Measurements from ENCODE around the gene CFAP90. TPM values are rescaled to one million over a fixed set of nuclear protein-coding genes. Genes with fewer than 3 reads are reported as not detected.

Gene CFAP90
- total RNA-seq, 1 experiment from 2014 or later, result not detected

DNA sequence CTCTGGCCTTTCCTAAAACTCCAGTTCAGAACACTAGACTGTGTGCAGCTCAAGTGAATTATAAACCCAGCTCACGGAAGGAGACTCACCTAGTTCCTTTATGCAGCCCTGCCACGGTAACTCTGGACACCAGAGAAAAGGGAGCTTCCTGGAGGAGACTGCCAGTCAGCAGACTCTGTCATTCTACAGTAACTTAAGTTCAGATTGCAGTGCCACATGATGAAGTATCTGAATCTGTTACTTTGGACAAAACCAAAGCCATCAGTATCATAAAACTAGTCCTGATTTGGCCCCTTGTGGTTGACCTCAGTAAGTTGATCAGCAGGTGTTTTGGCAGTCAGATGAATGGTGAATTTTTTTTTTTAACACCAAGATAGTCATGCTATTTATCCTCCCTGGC is 20.7 kb upstream of the CFAP90 start:
- Histone ChIP-seq H3K4me1 (ENCODE audit: control insufficient read depth in 1 of 2, insufficient read depth in 2 of 2, low read length in 2 of 2) (peaks cover 7 to 18% of the 10 kb centered on the region in 2 experiments; a peak in 3 of 4 replicates), H3K79me2 (ENCODE audit: insufficient read depth, low read length) (peaks cover 97% of the 10 kb centered on the region), H4K20me1 (ENCODE audit: insufficient read depth) (peaks cover 22% of the 10 kb centered on the region; the same call in 1 of the 2 replicates), H3K9me3 (ENCODE audit: control insufficient read depth in 1 of 2, insufficient read depth in 1 of 2, low read depth in 1 of 2, low read length in 2 of 2) (no peaks in the 10 kb centered on the region), H3K4me2 (ENCODE audit: low read length) (no peak overlapping the region), H3K4me3 (replicated peaks in 1 of 2; ENCODE audit: low read depth in 1 of 2, low read length in 2 of 2) (no peak overlapping the region), H3K9ac (ENCODE audit: low read length) (no peak overlapping the region), H2AFZ (ENCODE audit: low read depth, low read length, poor library complexity, severe bottlenecking) (no peak overlapping the region), H3K9me2 (ENCODE audit: insufficient read depth) (no peaks in the 10 kb centered on the region), H3K27me3 (ENCODE audit: insufficient read depth, low read length) (no peaks in the 10 kb centered on the region), H3K27ac (ENCODE audit: low read depth, low read length) (no peak overlapping the region), H3K36me3 (ENCODE audit: control insufficient read depth in 1 of 2, insufficient read depth in 2 of 2, low read length in 2 of 2) (peaks cover 16 to 45% of the 10 kb centered on the region in 2 experiments)
- CTCF ChIA-PET, result interaction anchor here (1.0 kb wide), 1 partner anchor 9 kb away, joined by 3 read pairs; no protein-coding TSS in a partner anchor
- no peak for DNase-seq (ENCODE audit: low read depth, low spot score)
- TF ChIP-seq CEBPB (IDR thresholded peaks at IDR 0.05; ENCODE audit: low read depth) (no peak), POLR2AphosphoS5 (IDR thresholded peaks at IDR 0.05; ENCODE audit: low read depth, low read length) (no peak), JUND (IDR thresholded peaks at IDR 0.05) (no peak), ZNF274 (IDR thresholded peaks at IDR 0.05; ENCODE audit: low read depth, low read length) (no peak), RAD21 (IDR thresholded peaks at IDR 0.05; ENCODE audit: low read depth) (no peak), TCF7L2 (IDR thresholded peaks at IDR 0.05; ENCODE audit: borderline replicate concordance, extremely low read depth, insufficient read depth, insufficient read length) (no peak), ZFX (IDR thresholded peaks at IDR 0.05) (no peak), POLR2A (IDR thresholded peaks at IDR 0.05; ENCODE audit: borderline replicate concordance, extremely low read depth, insufficient read depth, insufficient read length) (no peak), FOSL1 (IDR thresholded peaks at IDR 0.05; ENCODE audit: low read depth) (no peak), CBX3 (IDR thresholded peaks at IDR 0.05; ENCODE audit: low read depth) (no peak), EZH2phosphoT487 (IDR thresholded peaks at IDR 0.05; ENCODE audit: borderline replicate concordance) (no peak), EZH2 (IDR thresholded peaks at IDR 0.05) (no peak), SIN3A (IDR thresholded peaks at IDR 0.05; ENCODE audit: low read depth) (no peak)
- TF ChIP-seq, protein P1, sequence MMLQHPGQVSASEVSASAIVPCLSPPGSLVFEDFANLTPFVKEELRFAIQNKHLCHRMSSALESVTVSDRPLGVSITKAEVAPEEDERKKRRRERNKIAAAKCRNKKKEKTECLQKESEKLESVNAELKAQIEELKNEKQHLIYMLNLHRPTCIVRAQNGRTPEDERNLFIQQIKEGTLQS (IDR thresholded peaks at IDR 0.05), result no peak
- TF ChIP-seq, protein P2, sequence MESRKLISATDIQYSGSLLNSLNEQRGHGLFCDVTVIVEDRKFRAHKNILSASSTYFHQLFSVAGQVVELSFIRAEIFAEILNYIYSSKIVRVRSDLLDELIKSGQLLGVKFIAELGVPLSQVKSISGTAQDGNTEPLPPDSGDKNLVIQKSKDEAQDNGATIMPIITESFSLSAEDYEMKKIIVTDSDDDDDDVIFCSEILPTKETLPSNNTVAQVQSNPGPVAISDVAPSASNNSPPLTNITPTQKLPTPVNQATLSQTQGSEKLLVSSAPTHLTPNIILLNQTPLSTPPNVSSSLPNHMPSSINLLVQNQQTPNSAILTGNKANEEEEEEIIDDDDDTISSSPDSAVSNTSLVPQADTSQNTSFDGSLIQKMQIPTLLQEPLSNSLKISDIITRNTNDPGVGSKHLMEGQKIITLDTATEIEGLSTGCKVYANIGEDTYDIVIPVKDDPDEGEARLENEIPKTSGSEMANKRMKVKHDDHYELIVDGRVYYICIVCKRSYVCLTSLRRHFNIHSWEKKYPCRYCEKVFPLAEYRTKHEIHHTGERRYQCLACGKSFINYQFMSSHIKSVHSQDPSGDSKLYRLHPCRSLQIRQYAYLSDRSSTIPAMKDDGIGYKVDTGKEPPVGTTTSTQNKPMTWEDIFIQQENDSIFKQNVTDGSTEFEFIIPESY (IDR thresholded peaks at IDR 0.05; ENCODE audit: extremely low read depth, insufficient replicate concordance, low read length), result no peak
- TF ChIP-seq, protein P3, sequence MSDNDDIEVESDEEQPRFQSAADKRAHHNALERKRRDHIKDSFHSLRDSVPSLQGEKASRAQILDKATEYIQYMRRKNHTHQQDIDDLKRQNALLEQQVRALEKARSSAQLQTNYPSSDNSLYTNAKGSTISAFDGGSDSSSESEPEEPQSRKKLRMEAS (IDR thresholded peaks at IDR 0.05), result no peak
- TF ChIP-seq, protein P4, sequence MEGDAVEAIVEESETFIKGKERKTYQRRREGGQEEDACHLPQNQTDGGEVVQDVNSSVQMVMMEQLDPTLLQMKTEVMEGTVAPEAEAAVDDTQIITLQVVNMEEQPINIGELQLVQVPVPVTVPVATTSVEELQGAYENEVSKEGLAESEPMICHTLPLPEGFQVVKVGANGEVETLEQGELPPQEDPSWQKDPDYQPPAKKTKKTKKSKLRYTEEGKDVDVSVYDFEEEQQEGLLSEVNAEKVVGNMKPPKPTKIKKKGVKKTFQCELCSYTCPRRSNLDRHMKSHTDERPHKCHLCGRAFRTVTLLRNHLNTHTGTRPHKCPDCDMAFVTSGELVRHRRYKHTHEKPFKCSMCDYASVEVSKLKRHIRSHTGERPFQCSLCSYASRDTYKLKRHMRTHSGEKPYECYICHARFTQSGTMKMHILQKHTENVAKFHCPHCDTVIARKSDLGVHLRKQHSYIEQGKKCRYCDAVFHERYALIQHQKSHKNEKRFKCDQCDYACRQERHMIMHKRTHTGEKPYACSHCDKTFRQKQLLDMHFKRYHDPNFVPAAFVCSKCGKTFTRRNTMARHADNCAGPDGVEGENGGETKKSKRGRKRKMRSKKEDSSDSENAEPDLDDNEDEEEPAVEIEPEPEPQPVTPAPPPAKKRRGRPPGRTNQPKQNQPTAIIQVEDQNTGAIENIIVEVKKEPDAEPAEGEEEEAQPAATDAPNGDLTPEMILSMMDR (IDR thresholded peaks at IDR 0.05 in 2 of 3, conservative IDR thresholded peaks at IDR 0.05 in 1 of 3; ENCODE audit: borderline replicate concordance in 1 of 3, insufficient read depth in 1 of 3, low read depth in 2 of 3, low read length in 2 of 3), result no peak
- ATAC-seq, result no peak
- intact Hi-C loops (cut with micrococcal nuclease), result no loop called here
- RAD21 ChIA-PET (ENCODE audit: low non-redundant PET in 1 of 2, low total read pairs in 2 of 2, uncharacterized antibody in 2 of 2, unreplicated experiment in 2 of 2), result no interaction called here
- no TSS peak for BruUV-seq (replicated peaks)
- POLR2A ChIA-PET, result no interaction called here
